Measurements from ENCODE around the gene MSANTD1. TPM values are rescaled to one million over a fixed set of nuclear protein-coding genes. Genes with fewer than 3 reads are reported as not detected.

Gene MSANTD1
- total RNA-seq, 2 donors from 2014 or later: 1.00 to 2.5 TPM

- no peak for DNase-seq
- Mint-ChIP-seq H3K36me3 (ENCODE audit: low read depth) (no peaks in the 10 kb centered on the region), H3K4me1 (peaks cover 6% of the 10 kb centered on the region), H3K4me3 (no peak overlapping the region), H3K27ac (no peak overlapping the region), H3K9me3 (no peaks in the 10 kb centered on the region), H3K27me3 (ENCODE audit: insufficient read depth) (peaks cover 15% of the 10 kb centered on the region)
- Histone ChIP-seq H3K9ac (ENCODE audit: extremely low read depth, low read length, poor library complexity, severe bottlenecking) (no peak overlapping the region), H3K9me3 (ENCODE audit: control insufficient read depth, low read length) (no peaks in the 10 kb centered on the region), H3K27ac (ENCODE audit: low read depth, low read length) (no peak overlapping the region), H3K4me1 (ENCODE audit: control insufficient read depth, insufficient read depth, low read length) (no peaks in the 10 kb centered on the region), H3K27me3 (ENCODE audit: control insufficient read depth, insufficient read depth, low read length, poor library complexity, severe bottlenecking) (peaks cover 12% of the 10 kb centered on the region), H3K4me3 (ENCODE audit: low read length) (no peak overlapping the region), H3K36me3 (ENCODE audit: control insufficient read depth, insufficient read depth, low read length) (no peaks in the 10 kb centered on the region)
- TF ChIP-seq CTCF (conservative IDR thresholded peaks at IDR 0.05): no peak
- WGBS, 2 experiments (ENCODE audit: insufficient coverage in 1 of 2, insufficient read length in 1 of 2): 93 to 94% methylated on average over 9 to 24 of the region's 24 CpGs
Observed at GRCh38 chr4:3287972-3288570, 39.1 kb downstream of the MSANTD1 start.

- Histone ChIP-seq H3K9ac (ENCODE audit: extremely low read depth, low read length, poor library complexity, severe bottlenecking) (no peak overlapping the region), H3K9me3 (ENCODE audit: control insufficient read depth, low read length) (no peaks in the 10 kb centered on the region), H3K27ac (ENCODE audit: low read depth, low read length) (no peak overlapping the region), H3K4me1 (ENCODE audit: control insufficient read depth, insufficient read depth, low read length) (no peaks in the 10 kb centered on the region), H3K4me3 (ENCODE audit: low read length) (no peak overlapping the region), H3K36me3 (ENCODE audit: control insufficient read depth, insufficient read depth, low read length) (no peaks in the 10 kb centered on the region), H3K27me3 (ENCODE audit: control insufficient read depth, insufficient read depth, low read length, poor library complexity, severe bottlenecking) (peaks cover 12% of the 10 kb centered on the region)
- WGBS, 2 experiments (ENCODE audit: insufficient coverage in 1 of 2, insufficient read length in 1 of 2): 92 to 98% methylated on average over 6 to 11 of the region's 11 CpGs
- no peaks in the 10 kb centered on the region for H3K9me3 Mint-ChIP-seq
- peaks cover 15% of the 10 kb centered on the region for H3K27me3 Mint-ChIP-seq (ENCODE audit: insufficient read depth)
- H3K27ac Mint-ChIP-seq: no peak overlapping the region
- H3K36me3 Mint-ChIP-seq (ENCODE audit: low read depth): no peaks in the 10 kb centered on the region
- no peak for DNase-seq
- no peak for TF ChIP-seq CTCF (conservative IDR thresholded peaks at IDR 0.05)
- H3K4me3 Mint-ChIP-seq: no peak overlapping the region
- H3K4me1 Mint-ChIP-seq: peaks cover 9% of the 10 kb centered on the region
Observed at GRCh38 chr4:3288571-3289094, 39.7 kb downstream of the MSANTD1 start.

- H3K36me3 ChIP-seq (ENCODE audit: control insufficient read depth, insufficient read depth, low read length): no peaks in the 10 kb centered on the region
- H3K27me3 Mint-ChIP-seq (ENCODE audit: insufficient read depth): peaks cover 15% of the 10 kb centered on the region
- H3K4me1 ChIP-seq (ENCODE audit: control insufficient read depth, insufficient read depth, low read length): peaks cover 8% of the 10 kb centered on the region
- no peak overlapping the region for H3K4me3 Mint-ChIP-seq
- peaks cover 12% of the 10 kb centered on the region for H3K27me3 ChIP-seq (ENCODE audit: control insufficient read depth, insufficient read depth, low read length, poor library complexity, severe bottlenecking)
- H3K36me3 Mint-ChIP-seq (ENCODE audit: low read depth): peaks cover 2% of the 10 kb centered on the region
- DNase-seq: no peak
- H3K27ac ChIP-seq (ENCODE audit: low read depth, low read length): no peak overlapping the region
- H3K9me3 ChIP-seq (ENCODE audit: control insufficient read depth, low read length): no peaks in the 10 kb centered on the region
- TF ChIP-seq CTCF (conservative IDR thresholded peaks at IDR 0.05): no peak
- peaks cover 23% of the 10 kb centered on the region for H3K4me1 Mint-ChIP-seq
- no peak overlapping the region for H3K9ac ChIP-seq (ENCODE audit: extremely low read depth, low read length, poor library complexity, severe bottlenecking)
- H3K9me3 Mint-ChIP-seq: no peaks in the 10 kb centered on the region
- H3K27ac Mint-ChIP-seq: no peak overlapping the region
- no peak overlapping the region for H3K4me3 ChIP-seq (ENCODE audit: low read length)
- 93 to 94% methylated on average over 10 to 11 of the region's 11 CpGs for WGBS, 2 experiments (ENCODE audit: insufficient coverage in 1 of 2, insufficient read length in 1 of 2)
Observed at GRCh38 chr4:3290476-3290875, 41.5 kb downstream of the MSANTD1 start.

Measured in endodermal cell (in vitro differentiated cells).